Chondrocyte (in vitro differentiated cells): Measurements from ENCODE around the gene GNG13. TPM values are rescaled to one million over a fixed set of nuclear protein-coding genes. Genes with fewer than 3 reads are reported as not detected.

Experiments used
- DNase-seq: peaks from one replicate; pipeline ENCODE4 v3.0.0; 2021; ENCODE audit warnings: mixed read lengths, low spot score
- H3K27ac Mint-ChIP-seq: one replicate; pipeline ENCODE4 v1.8.0; 2021; ENCODE audit warnings: mild to moderate bottlenecking, moderate library complexity, mixed read lengths; ENCODE audit not compliant: unreplicated experiment
- H3K27me3 Mint-ChIP-seq: 2 replicates; pipeline ENCODE4 v1.8.0; 2021; ENCODE audit warnings: low read depth, mixed read lengths
- H3K36me3 Mint-ChIP-seq: 2 replicates; pipeline ENCODE4 v1.8.0; 2021; ENCODE audit warnings: low read depth, mixed read lengths
- H3K4me1 Mint-ChIP-seq: 2 replicates; pipeline ENCODE4 v1.8.0; 2021; ENCODE audit warnings: low read depth, mild to moderate bottlenecking, mixed read lengths
- H3K4me3 Mint-ChIP-seq: one replicate; pipeline ENCODE4 v1.8.0; 2021; ENCODE audit warnings: mild to moderate bottlenecking, moderate library complexity, mixed read lengths; ENCODE audit not compliant: unreplicated experiment
- H3K9me3 Mint-ChIP-seq: 2 replicates; pipeline ENCODE4 v1.8.0; 2021; ENCODE audit warnings: low read depth, mixed read lengths
- total RNA-seq: library from RNA; stranded (reverse); gene quantifications from 3 replicates; pipeline ENCODE4 v1.2.1, GENCODE V29; 2021
- TF ChIP-seq, protein P1 (sequence below): fragments of 200-600 bp; sonication (generic); IDR thresholded peaks from 2 replicates; pipeline ENCODE4 v1.5.0; 2021; ENCODE audit warnings: antibody characterized with exemption, mild to moderate bottlenecking, moderate library complexity

GNG13 gene
- total RNA-seq, 1 donor from 2014 or later = not detected

DNA sequence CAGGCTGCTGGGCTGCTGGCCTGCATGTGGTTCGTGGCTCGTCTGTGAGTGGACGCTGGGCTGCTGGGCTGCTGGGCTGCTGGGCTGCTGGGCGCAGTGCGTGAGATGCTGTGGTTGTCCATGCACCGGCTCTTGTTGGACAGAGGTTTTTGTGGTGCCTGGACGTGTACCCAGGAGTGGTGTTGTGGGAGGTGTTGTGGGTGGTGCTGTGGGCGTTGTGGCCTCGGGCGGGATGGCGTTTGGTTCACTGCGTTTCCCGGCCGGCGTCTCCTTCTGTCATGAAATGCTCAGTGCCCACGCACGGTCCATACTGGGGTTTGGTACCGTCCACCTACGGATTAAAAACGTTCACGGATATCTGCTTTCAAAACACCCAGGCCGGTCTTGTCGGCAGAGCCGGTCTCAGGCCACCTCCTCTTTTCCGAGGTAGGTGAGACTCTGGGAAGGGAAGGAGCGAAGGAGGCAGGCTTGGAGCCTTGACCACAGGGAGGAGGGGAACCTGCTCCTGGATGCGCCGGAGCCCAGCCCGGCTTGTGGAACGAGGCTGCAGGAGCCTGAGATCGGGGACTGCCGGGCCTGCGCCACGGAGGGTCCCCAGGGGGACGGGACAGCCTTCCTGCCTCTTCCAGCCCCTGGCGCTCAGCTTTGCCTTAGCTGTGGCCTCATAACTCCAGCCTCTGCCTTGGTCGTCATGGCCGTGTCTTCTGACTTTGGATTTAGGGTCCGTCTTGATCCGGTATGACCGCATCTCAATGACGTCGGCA is 29.8 kb upstream of the GNG13 start:
- H3K27me3 Mint-ChIP-seq = peaks cover 18% of the 10 kb centered on the region
- no peak overlapping the region for H3K27ac Mint-ChIP-seq
- H3K36me3 Mint-ChIP-seq = peaks cover 1% of the 10 kb centered on the region
- H3K4me1 Mint-ChIP-seq = no peaks in the 10 kb centered on the region
- no peak for DNase-seq
- no peak overlapping the region for H3K4me3 Mint-ChIP-seq
- TF ChIP-seq, protein P1, sequence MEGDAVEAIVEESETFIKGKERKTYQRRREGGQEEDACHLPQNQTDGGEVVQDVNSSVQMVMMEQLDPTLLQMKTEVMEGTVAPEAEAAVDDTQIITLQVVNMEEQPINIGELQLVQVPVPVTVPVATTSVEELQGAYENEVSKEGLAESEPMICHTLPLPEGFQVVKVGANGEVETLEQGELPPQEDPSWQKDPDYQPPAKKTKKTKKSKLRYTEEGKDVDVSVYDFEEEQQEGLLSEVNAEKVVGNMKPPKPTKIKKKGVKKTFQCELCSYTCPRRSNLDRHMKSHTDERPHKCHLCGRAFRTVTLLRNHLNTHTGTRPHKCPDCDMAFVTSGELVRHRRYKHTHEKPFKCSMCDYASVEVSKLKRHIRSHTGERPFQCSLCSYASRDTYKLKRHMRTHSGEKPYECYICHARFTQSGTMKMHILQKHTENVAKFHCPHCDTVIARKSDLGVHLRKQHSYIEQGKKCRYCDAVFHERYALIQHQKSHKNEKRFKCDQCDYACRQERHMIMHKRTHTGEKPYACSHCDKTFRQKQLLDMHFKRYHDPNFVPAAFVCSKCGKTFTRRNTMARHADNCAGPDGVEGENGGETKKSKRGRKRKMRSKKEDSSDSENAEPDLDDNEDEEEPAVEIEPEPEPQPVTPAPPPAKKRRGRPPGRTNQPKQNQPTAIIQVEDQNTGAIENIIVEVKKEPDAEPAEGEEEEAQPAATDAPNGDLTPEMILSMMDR = no peak
- H3K9me3 Mint-ChIP-seq = peaks cover 8% of the 10 kb centered on the region

DNA sequence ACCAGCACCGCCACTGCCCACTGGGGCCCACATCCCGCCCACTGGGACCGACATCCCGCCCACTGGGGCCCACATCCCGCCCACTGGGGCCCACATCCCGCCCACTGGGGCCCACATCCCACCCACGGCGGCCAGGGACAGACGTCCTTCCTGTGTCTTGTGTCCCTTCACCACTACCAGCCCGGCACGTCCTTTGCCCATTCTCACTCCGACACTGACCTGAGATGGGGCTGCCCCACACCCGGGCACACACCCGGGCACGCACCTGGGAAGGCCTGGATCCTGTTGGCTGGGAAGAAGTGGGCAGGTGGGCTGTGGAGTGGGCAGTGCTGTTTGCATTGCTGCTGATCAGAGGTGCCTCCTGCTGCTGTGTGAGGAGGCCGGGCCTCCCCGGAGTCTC is 28.4 kb upstream of the GNG13 start:
- H3K9me3 Mint-ChIP-seq = no peaks in the 10 kb centered on the region
- H3K27ac Mint-ChIP-seq = no peak overlapping the region
- no peak overlapping the region for H3K4me3 Mint-ChIP-seq
- H3K36me3 Mint-ChIP-seq = no peaks in the 10 kb centered on the region
- H3K27me3 Mint-ChIP-seq = peaks cover 18% of the 10 kb centered on the region
- DNase-seq = no peak
- TF ChIP-seq, protein P1 = no peak
- no peaks in the 10 kb centered on the region for H3K4me1 Mint-ChIP-seq

GRCh38 chr16:827513-827912 is 27.0 kb upstream of the GNG13 start:
- Mint-ChIP-seq H3K4me1 (no peaks in the 10 kb centered on the region), H3K27me3 (peaks cover 14% of the 10 kb centered on the region), H3K27ac (no peak overlapping the region), H3K36me3 (no peaks in the 10 kb centered on the region), H3K4me3 (no peak overlapping the region), H3K9me3 (no peaks in the 10 kb centered on the region)
- TF ChIP-seq, protein P1 = no peak
- no peak for DNase-seq

DNA sequence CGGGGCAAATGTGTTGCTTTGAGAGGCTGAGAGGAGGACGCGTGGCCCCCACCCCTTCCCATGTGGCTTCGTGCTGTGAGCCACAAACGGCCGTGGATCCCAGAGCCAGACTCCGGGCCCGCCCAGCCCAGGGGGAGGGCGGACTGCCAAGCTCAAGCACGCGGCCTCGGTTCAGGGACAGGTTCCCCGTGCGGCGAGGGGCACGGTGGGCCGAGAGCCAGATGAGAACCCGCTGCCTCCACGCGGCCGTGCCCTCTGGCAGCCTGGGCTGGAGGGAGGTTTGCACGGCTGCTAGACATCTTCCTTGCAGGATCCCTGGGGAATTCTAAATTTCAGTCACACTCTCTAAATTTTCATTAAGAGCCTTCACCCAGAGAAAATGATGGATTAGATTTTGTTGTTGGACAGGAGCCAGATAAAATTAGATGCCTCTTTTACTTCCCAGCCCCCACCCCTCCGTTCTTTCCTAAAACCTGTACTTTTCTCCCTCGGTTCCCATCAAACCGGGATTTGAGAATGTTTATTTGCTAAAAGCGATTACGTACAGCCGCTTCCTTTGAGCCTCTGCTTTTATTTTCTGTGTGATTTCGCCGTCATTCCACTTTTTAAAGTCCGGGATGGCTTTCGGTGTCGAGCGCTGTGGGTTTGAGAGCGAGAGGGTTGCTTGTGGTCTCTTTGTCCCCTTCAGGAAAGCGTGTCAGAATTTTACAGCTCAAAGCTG is 25.0 kb upstream of the GNG13 start:
- peaks cover 24% of the 10 kb centered on the region for H3K27me3 Mint-ChIP-seq
- no peak for DNase-seq
- H3K36me3 Mint-ChIP-seq = no peaks in the 10 kb centered on the region
- TF ChIP-seq, protein P1 = no peak
- no peak overlapping the region for H3K27ac Mint-ChIP-seq
- H3K4me3 Mint-ChIP-seq = no peak overlapping the region
- H3K4me1 Mint-ChIP-seq = no peaks in the 10 kb centered on the region
- H3K9me3 Mint-ChIP-seq = no peaks in the 10 kb centered on the region

GRCh38 chr16:824601-825000 is 24.1 kb upstream of the GNG13 start:
- no peaks in the 10 kb centered on the region for H3K4me1 Mint-ChIP-seq
- H3K4me3 Mint-ChIP-seq = no peak overlapping the region
- TF ChIP-seq, protein P1 = no peak
- peaks cover 23% of the 10 kb centered on the region for H3K27me3 Mint-ChIP-seq
- no peaks in the 10 kb centered on the region for H3K9me3 Mint-ChIP-seq
- no peak overlapping the region for H3K27ac Mint-ChIP-seq
- DNase-seq = no peak
- no peaks in the 10 kb centered on the region for H3K36me3 Mint-ChIP-seq
